GM18909 (cell line): Measurements from ENCODE around the gene DDIT3.
A peak's percentile ranks its signal among the peaks of the same experiment; 100 is the strongest.

Source experiments
- ATAC-seq: cut with Tn5 transposase; IDR thresholded peaks from one replicate; pipeline ENCODE4 v1.9.1; 2021; ENCODE audit warnings: mild to moderate bottlenecking; ENCODE audit not compliant: unreplicated experiment, poor library complexity

Gene DDIT3

DNA sequence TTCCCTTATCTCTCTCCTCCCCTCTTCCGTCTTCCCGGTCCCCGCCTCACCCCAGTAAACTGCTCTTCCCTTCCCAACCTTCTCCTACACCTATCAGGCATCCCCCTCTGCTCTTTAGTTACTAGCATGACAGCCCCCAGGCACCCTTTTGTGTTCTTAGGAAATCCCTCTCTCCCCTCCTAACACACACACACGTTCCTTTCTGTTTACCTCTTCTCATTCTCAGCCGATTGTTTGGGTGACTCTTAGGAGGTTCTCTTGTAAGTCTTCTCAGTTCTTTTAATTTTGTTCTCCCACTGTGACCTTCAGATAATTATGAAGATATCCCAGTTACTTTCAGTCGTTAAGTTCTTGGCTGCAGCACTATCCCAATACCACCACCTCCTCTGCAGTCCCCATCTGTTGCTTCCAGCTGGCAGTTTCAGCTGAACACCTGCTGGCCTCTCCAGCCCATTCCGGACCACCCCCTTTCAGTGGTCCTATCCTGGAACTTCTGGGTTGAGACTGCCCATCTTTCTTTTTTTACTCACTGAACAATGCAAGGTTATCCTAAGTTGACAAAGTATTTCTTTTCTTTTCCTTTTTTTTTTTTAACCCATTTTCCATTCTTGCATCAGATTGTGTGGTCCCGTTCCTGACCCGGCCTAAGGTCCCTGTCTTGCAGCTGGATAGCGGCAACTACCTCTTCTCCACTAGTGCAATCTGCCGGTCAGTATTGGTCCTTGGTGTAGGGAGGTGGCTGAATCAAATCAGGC is 31.7 kb downstream of the DDIT3 start:
- no peak for ATAC-seq

DNA sequence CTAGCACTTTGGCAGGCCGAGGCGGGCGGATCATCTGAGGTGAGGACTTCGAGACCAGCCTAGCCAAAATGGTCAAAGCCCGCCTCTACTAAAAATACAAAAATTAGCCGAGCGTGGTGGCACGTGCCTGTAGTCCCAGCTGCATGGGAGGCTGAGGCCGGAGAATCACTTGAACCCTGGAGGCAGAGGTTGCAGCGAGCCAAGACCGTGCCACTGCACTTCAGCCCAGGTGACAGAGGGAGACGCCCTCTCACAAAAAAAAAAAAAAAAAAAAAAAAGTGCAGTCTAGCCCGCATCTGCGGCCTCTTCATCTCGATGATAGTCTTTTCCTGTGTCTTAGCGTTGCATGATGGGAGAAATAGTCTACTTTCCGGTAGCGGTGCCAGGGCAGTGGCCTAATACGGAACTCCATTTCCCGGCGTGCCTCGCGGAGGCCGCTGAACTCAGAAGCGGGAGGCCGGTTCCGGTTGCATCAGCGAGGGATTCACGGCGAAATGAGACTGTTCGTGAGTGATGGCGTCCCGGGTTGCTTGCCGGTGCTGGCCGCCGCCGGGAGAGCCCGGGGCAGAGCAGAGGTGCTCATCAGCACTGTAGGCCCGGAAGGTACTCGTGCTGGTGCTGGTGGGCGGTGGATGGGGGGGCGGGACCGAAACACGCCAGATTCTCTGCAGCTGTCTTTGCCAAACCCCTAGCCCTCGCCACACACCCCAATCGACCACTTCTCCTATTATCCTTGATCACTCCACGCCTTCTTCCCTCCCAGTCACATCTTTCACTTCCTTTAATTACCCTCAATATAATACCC is 32.5 kb downstream of the DDIT3 start, which contains the start of gene MARS1:
MARS1 (plus strand) TSS at position 472 of the 805 bp plus-strand sequence; CDS start at position 495, 23 bp downstream.
- ATAC-seq = peak; percentile 97

DNA sequence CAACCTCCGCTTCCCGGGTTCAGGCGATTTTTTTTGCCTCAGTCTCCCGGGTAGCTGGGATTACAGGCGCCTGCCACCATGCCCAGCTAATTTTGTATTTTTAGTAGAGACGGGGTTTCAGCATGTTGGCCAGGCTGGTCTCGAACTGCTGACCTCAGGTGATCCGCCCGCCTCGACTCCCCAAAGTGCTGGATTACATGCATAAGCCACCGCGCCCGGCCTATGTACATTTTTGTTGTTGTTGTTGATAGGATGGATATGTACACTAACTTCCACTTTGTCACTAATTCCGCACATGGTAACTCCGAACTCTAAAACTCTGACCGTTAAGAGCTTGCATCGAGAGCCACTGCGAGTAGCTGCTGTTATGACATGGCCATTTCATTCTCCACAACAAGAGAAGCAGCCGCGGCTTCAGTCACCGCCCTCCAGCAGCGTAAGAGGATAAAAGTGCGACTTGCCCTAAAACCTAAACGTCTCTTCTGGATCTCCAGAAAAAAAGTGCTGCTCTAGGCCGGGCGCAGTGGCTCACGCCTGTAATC is 33.2 kb downstream of the DDIT3 start:
- no peak for ATAC-seq

DNA sequence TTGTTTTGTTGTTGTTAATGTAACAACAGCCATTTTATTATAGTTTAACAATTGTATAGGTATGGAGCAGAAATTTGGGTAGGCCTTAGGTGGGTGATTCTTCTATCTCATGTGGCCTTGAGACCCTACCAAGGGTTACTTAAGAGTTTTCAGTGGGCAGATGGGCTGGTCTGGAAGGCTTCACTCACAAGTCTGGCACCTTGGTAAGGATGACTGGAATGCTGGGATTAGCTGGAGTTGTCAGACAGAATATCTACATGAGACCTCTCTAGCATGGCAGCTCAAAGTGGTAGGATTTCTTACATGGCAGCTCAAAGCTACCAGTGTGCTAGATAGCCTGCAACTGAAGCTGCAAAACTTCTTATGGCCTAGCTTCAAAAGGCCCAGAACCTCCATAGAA is 34.6 kb downstream of the DDIT3 start:
- no peak for ATAC-seq

GRCh38 chr12:57483466-57483865 is 36.8 kb downstream of the DDIT3 start:
- ATAC-seq = no peak

GRCh38 chr12:57481671-57482070 is 38.6 kb downstream of the DDIT3 start:
- no peak for ATAC-seq

GRCh38 chr12:57479376-57480115 is 40.8 kb downstream of the DDIT3 start, which contains the start of gene ARHGAP9:
ARHGAP9 (minus strand) TSS chr12:57479866; CDS start chr12:57479406, 460 bp downstream.
- ATAC-seq = peak; percentile 37

DNA sequence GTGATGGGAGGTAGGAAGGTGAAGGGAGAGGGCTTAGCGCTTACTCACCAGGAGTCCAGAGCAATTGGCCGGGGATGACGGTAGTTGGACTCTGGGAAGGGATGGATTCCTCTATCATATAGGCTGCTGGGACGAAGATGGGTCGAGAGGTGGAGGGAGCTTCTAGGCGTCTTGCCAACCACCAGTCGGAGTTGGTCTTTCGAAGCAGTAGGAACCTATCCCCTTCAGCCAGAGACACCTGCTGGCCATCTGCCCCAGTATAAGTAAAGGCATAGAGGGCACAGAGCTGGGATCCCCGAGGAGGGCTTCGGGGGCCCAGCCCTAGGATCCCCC is 41.3 kb downstream of the DDIT3 start:
- ATAC-seq = no peak

DNA sequence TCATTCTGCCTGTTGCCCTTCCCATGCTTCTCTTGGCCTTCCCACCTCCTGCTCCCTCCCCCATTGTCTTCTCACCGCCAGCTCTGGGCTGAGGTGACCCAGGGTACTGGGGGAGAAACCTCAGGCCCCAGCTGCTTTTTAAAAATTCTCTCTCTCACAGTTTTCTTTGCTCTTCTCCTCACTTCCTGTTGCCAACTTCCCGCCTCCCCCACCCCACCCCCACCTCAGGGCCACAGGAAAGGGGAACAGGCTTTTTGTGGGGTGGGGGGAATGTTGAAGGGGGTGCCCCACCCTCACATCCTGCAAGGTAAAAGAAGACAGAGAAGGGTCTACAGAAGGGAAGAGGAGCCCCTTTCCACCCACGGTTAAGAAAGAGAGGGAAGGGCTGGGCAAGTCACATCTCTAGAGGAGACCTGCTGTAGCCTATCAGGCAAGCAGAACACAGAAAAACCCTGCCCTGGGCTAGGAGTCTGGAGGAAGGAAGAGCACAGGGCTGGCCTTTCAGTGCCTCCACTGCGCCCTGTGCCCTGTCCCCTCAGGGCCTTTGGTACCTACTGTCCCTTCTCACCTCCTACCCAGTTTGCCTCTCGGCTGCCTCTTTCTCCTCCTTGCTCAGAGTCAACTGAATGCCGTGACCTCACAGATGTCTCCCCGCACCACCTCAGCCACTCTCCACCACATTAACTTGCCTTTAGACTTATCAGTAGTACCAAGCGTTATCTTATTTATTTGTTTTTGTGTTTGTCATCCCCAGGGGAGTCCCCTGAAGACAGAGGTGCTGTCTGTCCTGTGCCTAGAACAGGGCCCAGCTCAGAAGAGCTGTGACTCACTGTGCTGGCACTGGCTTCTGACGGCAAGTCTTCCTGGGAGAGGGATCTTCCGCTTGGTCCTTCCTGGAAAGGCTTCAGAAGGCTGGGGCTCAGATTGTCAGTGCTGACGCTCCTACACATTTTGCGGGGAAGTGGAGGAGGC is 42.3 kb downstream of the DDIT3 start:
- peak; percentile 49 for ATAC-seq

DNA sequence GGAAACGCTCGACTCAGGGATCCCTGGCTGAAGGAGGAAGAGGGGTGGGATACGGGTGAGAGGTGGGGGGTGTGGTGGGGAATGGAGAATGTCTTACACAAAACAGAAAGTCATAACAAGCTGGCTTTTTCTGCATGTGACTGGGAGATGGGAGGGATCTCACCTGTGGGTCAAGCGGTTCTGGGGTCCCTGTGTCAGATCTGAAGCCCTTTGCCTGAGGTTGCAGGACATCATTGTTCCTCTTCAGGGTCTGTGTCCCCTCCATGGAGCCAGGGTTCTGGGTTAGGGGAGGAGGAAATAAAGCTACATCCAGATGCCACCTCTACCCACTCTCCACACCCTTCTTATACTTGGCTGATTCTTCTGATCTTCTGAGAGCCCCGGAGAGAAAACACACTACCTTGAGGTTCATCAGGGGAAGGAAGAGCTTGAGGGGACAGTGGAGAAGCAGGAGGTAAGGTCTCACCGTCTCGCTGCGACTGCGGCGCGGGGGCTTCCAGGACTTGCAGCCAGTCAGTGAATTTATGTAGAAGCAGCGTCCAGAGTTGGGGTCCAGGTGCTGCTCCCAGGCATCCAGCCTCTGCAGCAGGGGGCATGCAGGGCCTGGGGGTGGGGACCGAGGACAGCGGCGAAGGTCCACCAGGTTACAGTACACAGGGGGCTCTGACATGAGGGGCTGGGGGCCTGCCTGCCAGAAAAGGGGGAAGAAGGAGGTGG is 43.2 kb downstream of the DDIT3 start:
- no peak for ATAC-seq

DNA sequence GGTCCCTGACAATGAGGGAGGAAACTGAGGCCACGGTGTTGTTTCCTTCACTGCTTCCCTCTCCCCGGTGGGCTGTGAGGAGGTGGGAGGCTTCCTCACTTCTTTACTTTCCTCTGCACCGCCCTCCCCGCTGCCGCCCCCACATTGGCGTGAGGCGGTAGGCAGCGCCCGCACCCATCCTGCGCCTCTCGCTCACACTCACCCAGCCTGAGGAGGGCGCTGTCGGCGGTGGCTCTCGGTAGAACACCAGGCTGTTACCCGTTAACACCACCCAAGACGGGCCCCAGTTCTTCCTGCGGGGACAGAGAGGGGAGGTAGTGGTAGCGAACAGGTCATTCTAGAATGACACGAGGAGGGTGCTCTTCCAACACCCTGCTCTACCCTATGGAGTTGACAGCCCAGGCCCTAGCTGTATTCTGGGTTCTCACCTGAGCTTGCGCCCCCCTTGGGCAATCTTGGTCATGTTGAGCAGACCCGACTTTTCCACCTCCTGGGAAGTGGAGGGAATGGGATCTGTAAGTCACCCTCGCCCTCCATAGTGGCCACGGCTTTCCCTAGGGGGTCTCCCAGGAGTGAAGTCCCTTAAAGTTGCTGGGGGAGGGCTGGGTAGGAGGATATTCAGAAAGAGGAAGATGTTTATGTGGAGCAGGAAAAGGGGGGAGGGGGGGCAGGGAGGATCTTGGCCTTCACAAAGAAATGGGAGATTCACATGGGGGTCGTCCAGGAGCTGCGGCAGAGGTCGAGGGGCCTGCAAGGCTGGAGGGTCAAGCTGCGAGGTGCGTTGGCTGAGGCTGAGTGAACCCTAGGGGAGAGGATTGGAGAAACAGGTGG is 43.9 kb downstream of the DDIT3 start:
- ATAC-seq = peak; percentile 45

DNA sequence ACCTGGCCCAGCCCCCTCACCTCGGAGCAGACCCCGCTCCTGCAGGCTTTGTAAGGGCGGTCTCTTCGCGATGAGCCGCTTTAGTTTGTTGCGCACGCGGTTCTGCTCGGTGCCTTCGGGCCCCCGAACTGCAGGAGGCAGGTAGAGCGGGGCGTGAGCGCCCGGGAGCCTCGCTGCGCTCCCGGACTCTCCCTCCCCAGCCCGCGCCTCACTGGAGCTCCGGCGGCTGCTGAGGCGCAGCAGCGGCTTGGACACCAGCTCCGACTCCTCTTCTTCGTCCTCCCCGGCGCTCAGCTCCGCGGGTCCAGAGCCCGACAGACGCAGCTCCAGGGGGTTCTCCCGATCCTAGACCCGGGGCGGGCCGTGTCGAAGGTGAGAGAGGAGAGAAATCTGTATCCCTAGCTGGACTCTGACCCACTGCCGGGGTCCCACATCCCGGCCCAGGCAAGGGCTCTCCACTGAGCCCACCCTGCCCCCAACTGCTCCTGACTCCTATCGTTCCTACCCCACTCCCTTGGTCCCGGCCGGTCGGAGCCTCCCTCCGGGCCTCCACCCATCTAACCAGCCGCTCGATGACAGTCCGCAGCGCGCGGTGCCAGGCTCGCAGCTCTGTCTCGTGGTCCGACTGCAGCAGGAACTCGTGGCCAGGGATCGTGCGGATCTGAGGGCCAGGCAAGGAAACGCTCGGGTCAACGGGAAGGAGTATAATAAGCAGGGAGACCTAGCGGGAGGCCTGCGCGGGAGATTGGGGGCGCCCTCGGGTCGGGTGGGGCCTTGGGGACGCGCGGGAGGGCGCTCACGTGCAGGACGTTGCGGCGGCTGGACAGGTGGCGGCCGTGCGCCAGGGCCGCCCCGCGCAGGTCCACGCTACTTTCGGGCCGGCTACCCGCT is 44.8 kb downstream of the DDIT3 start:
- ATAC-seq = peak; percentile 4

- no peak for ATAC-seq
These were observed 45.5 kb downstream of the DDIT3 start for GRCh38 chr12:57474862-57475261.

GRCh38 chr12:57474430-57474829 is 45.9 kb downstream of the DDIT3 start:
- ATAC-seq = no peak

GRCh38 chr12:57473886-57474285 is 46.4 kb downstream of the DDIT3 start:
- no peak for ATAC-seq

- no peak for ATAC-seq
These were observed 46.9 kb downstream of the DDIT3 start for GRCh38 chr12:57473392-57473791.

GRCh38 chr12:57472391-57472790 is 47.9 kb downstream of the DDIT3 start:
- no peak for ATAC-seq
